22Rv1 (cell line): ENCODE results near the gene REPS1.

Experiments used
- ZFX ChIP-seq: fragments of 450-650 bp; IDR thresholded peaks from 2 replicates; pipeline ENCODE4 v1.6.1; 2017; ENCODE audit warnings: antibody characterized with exemption, borderline replicate concordance
- TF ChIP-seq, protein P1 (sequence below): fragments of 450-650 bp; IDR thresholded peaks from 2 replicates; pipeline ENCODE4 v1.5.1; 2017; ENCODE audit warnings: mild to moderate bottlenecking

DNA sequence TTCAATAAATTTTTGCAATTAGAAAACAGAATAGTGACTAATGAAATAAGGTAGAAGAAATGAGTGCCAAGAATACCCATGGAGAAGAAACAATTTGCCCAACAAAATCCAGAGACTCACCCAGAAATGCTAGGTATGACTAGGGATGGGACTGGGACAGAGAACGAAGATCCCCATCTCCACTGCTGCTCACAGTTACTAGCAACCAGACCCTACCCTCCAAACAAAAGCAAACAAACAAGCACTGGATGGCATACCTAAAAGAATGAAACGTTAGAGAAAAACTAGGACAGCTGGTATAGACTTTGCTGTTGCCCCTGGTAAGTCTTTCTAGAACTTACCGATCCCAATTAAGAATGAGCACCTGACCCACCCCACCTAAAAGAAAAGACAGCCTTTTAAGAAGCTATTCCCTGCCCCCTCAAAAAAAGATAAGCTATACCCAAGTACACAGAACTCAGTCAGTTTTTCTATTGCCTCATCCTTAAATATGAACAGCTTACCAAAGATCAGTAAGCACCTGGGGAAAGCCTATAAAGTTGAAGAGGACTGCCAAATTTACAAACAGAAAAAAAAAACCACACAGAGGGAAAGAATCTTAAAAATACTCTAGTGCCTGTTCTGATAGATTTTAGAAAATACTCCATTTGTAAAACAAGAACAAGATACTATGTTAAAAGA is 31.7 kb downstream of the REPS1 start:
- TF ChIP-seq, protein P1, sequence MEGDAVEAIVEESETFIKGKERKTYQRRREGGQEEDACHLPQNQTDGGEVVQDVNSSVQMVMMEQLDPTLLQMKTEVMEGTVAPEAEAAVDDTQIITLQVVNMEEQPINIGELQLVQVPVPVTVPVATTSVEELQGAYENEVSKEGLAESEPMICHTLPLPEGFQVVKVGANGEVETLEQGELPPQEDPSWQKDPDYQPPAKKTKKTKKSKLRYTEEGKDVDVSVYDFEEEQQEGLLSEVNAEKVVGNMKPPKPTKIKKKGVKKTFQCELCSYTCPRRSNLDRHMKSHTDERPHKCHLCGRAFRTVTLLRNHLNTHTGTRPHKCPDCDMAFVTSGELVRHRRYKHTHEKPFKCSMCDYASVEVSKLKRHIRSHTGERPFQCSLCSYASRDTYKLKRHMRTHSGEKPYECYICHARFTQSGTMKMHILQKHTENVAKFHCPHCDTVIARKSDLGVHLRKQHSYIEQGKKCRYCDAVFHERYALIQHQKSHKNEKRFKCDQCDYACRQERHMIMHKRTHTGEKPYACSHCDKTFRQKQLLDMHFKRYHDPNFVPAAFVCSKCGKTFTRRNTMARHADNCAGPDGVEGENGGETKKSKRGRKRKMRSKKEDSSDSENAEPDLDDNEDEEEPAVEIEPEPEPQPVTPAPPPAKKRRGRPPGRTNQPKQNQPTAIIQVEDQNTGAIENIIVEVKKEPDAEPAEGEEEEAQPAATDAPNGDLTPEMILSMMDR, result no peak
- TF ChIP-seq ZFX, result no peak
